ENCODE measurements around the gene FCER2. TPM values are rescaled to one million over a fixed set of nuclear protein-coding genes. Genes with fewer than 3 reads are reported as not detected.

The FCER2 gene
- total and polyA plus RNA-seq, 4 donors: 0.14 TPM; not detected in 3

DNA sequence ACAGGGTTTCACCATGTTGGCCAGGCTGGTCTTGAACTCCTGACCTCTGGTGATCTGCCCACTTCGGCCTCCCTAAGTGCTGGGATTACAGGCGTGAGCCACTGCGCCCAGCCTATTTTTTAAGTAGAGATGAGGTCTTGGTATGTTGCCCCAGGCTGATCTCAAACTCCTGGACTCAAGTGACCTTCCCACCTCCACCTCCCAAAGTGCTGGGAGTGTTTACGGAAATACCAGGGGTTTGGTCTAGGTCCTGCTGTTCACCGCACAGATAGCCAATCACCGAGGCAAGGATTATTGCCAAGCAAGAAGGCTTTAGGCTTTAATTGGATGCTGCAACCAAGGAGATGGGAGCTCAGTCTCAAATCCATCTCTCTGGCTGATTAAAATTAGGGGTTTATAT, 18.4 kb upstream of the FCER2 start:
- H3K27ac ChIP-seq (ENCODE audit: low read depth in 1 of 2, low read length in 2 of 2): no peak overlapping the region
- H3K4me3 ChIP-seq (ENCODE audit: low read depth in 1 of 3, low read length in 3 of 3): no peak overlapping the region
- WGBS: 90% methylated on average over 6 of the region's 6 CpGs
- no peak for TF ChIP-seq RAD21 (IDR thresholded peaks at IDR 0.05)
- TF ChIP-seq, protein P1, sequence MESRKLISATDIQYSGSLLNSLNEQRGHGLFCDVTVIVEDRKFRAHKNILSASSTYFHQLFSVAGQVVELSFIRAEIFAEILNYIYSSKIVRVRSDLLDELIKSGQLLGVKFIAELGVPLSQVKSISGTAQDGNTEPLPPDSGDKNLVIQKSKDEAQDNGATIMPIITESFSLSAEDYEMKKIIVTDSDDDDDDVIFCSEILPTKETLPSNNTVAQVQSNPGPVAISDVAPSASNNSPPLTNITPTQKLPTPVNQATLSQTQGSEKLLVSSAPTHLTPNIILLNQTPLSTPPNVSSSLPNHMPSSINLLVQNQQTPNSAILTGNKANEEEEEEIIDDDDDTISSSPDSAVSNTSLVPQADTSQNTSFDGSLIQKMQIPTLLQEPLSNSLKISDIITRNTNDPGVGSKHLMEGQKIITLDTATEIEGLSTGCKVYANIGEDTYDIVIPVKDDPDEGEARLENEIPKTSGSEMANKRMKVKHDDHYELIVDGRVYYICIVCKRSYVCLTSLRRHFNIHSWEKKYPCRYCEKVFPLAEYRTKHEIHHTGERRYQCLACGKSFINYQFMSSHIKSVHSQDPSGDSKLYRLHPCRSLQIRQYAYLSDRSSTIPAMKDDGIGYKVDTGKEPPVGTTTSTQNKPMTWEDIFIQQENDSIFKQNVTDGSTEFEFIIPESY (IDR thresholded peaks at IDR 0.05): no peak
- no peak for TF ChIP-seq SP1 (IDR thresholded peaks at IDR 0.05)
- TF ChIP-seq RXRA (IDR thresholded peaks at IDR 0.05): no peak
- TF ChIP-seq, protein P2, sequence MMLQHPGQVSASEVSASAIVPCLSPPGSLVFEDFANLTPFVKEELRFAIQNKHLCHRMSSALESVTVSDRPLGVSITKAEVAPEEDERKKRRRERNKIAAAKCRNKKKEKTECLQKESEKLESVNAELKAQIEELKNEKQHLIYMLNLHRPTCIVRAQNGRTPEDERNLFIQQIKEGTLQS (IDR thresholded peaks at IDR 0.05): no peak
- TF ChIP-seq, protein P3, sequence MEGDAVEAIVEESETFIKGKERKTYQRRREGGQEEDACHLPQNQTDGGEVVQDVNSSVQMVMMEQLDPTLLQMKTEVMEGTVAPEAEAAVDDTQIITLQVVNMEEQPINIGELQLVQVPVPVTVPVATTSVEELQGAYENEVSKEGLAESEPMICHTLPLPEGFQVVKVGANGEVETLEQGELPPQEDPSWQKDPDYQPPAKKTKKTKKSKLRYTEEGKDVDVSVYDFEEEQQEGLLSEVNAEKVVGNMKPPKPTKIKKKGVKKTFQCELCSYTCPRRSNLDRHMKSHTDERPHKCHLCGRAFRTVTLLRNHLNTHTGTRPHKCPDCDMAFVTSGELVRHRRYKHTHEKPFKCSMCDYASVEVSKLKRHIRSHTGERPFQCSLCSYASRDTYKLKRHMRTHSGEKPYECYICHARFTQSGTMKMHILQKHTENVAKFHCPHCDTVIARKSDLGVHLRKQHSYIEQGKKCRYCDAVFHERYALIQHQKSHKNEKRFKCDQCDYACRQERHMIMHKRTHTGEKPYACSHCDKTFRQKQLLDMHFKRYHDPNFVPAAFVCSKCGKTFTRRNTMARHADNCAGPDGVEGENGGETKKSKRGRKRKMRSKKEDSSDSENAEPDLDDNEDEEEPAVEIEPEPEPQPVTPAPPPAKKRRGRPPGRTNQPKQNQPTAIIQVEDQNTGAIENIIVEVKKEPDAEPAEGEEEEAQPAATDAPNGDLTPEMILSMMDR (IDR thresholded peaks at IDR 0.05; ENCODE audit: low read depth, low read length, missing input control): no peak
- TF ChIP-seq YY1 (IDR thresholded peaks at IDR 0.05): no peak
- no peak for TF ChIP-seq JUND (IDR thresholded peaks at IDR 0.05)
- TF ChIP-seq GABPA (IDR thresholded peaks at IDR 0.05 in 1 of 2, conservative IDR thresholded peaks at IDR 0.05 in 1 of 2): no peak
- TF ChIP-seq, protein P4, sequence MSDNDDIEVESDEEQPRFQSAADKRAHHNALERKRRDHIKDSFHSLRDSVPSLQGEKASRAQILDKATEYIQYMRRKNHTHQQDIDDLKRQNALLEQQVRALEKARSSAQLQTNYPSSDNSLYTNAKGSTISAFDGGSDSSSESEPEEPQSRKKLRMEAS (IDR thresholded peaks at IDR 0.05): no peak
- TF ChIP-seq, protein P5, sequence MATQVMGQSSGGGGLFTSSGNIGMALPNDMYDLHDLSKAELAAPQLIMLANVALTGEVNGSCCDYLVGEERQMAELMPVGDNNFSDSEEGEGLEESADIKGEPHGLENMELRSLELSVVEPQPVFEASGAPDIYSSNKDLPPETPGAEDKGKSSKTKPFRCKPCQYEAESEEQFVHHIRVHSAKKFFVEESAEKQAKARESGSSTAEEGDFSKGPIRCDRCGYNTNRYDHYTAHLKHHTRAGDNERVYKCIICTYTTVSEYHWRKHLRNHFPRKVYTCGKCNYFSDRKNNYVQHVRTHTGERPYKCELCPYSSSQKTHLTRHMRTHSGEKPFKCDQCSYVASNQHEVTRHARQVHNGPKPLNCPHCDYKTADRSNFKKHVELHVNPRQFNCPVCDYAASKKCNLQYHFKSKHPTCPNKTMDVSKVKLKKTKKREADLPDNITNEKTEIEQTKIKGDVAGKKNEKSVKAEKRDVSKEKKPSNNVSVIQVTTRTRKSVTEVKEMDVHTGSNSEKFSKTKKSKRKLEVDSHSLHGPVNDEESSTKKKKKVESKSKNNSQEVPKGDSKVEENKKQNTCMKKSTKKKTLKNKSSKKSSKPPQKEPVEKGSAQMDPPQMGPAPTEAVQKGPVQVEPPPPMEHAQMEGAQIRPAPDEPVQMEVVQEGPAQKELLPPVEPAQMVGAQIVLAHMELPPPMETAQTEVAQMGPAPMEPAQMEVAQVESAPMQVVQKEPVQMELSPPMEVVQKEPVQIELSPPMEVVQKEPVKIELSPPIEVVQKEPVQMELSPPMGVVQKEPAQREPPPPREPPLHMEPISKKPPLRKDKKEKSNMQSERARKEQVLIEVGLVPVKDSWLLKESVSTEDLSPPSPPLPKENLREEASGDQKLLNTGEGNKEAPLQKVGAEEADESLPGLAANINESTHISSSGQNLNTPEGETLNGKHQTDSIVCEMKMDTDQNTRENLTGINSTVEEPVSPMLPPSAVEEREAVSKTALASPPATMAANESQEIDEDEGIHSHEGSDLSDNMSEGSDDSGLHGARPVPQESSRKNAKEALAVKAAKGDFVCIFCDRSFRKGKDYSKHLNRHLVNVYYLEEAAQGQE (IDR thresholded peaks at IDR 0.05): no peak
- TF ChIP-seq HNF4G (IDR thresholded peaks at IDR 0.05): no peak
- no peak for TF ChIP-seq NR2F2 (IDR thresholded peaks at IDR 0.05)
- TF ChIP-seq HNF4A (conservative IDR thresholded peaks at IDR 0.05): no peak
- peaks cover 0 to 7% (median 4%) of the 10 kb centered on the region in 4 donors for H3K9me3 ChIP-seq (ENCODE audit: control insufficient read depth in 4 of 4, low read length in 3 of 4)
- no peak overlapping the region for H3K9ac ChIP-seq (ENCODE audit: low read depth in 1 of 2, low read length in 2 of 2)
- DNase-seq (ENCODE audit: low spot score): no peak
- no peaks in the 10 kb centered on the region for H3K27me3 ChIP-seq (ENCODE audit: control insufficient read depth in 4 of 4, insufficient read depth in 4 of 4, low read length in 3 of 4)
- H3K36me3 ChIP-seq (ENCODE audit: control insufficient read depth in 4 of 4, insufficient read depth in 3 of 4, low read depth in 1 of 4, low read length in 3 of 4): no peaks in the 10 kb centered on the region
- no peaks in the 10 kb centered on the region for H3K4me1 ChIP-seq (ENCODE audit: control insufficient read depth in 4 of 4, insufficient read depth in 4 of 4, low read length in 3 of 4)

DNA sequence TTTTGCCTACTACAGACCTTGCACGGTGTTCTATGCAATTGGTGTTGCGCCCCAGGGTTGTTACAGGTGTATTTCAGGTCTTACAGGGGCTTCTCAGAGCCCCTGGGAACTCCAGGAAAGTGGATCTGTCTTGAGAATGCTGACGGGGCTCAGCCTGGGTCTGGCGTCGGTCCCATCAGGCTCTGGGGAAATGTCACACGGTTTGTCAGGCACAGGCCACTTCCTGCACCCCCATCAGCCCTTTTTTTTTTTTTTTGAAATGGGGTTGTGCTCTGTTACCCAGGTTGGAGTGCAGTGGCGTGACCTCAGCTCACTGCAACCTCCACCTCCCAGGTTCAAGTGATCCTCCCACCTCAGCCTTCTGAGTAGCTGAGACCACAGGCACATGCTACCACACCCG, 16.7 kb upstream of the FCER2 start:
- no peak for DNase-seq (ENCODE audit: low spot score)
- no peaks in the 10 kb centered on the region for H3K36me3 ChIP-seq (ENCODE audit: control insufficient read depth in 4 of 4, insufficient read depth in 3 of 4, low read depth in 1 of 4, low read length in 3 of 4)
- no peaks in the 10 kb centered on the region for H3K4me1 ChIP-seq (ENCODE audit: control insufficient read depth in 4 of 4, insufficient read depth in 4 of 4, low read length in 3 of 4)
- peaks cover 0 to 7% (median 4%) of the 10 kb centered on the region in 4 donors for H3K9me3 ChIP-seq (ENCODE audit: control insufficient read depth in 4 of 4, low read length in 3 of 4)
- H3K27me3 ChIP-seq (ENCODE audit: control insufficient read depth in 4 of 4, insufficient read depth in 4 of 4, low read length in 3 of 4): no peaks in the 10 kb centered on the region
- no peak overlapping the region for H3K27ac ChIP-seq (ENCODE audit: low read depth in 1 of 2, low read length in 2 of 2)
- no peak overlapping the region for H3K4me3 ChIP-seq (ENCODE audit: low read depth in 1 of 3, low read length in 3 of 3)
- 55% methylated on average over 8 of the region's 8 CpGs for WGBS
- H3K9ac ChIP-seq (ENCODE audit: low read depth in 1 of 2, low read length in 2 of 2): no peak overlapping the region
- TF ChIP-seq EGR1 (IDR thresholded peaks at IDR 0.05; ENCODE audit: low read depth in 2 of 2): no peak
- TF ChIP-seq NR2F2 (IDR thresholded peaks at IDR 0.05): no peak
- TF ChIP-seq, protein P4 (IDR thresholded peaks at IDR 0.05): no peak
- TF ChIP-seq JUND (IDR thresholded peaks at IDR 0.05): no peak
- TF ChIP-seq FOXA1 (IDR thresholded peaks at IDR 0.05): no peak
- TF ChIP-seq, protein P5 (IDR thresholded peaks at IDR 0.05): no peak
- TF ChIP-seq GABPA (IDR thresholded peaks at IDR 0.05 in 1 of 2, conservative IDR thresholded peaks at IDR 0.05 in 1 of 2): no peak
- no peak for TF ChIP-seq RAD21 (IDR thresholded peaks at IDR 0.05)
- no peak for TF ChIP-seq TAF1 (conservative IDR thresholded peaks at IDR 0.05)
- TF ChIP-seq, protein P1 (IDR thresholded peaks at IDR 0.05): no peak
- TF ChIP-seq FOXA2 (IDR thresholded peaks at IDR 0.05): no peak
- no peak for TF ChIP-seq YY1 (IDR thresholded peaks at IDR 0.05)
- no peak for TF ChIP-seq RXRA (IDR thresholded peaks at IDR 0.05)

All from liver (tissue), 9 donors.